GM19455 (cell line): ENCODE measurements around the gene TIE1.
"Not testable (repeated sequence)": the region's sequence is repeated elsewhere in the genome, so short reads cannot be mapped to it uniquely, and the experiment has no call there.

Experiments used
- ATAC-seq: cut with Tn5 transposase; IDR thresholded peaks from one replicate; pipeline ENCODE4 v1.9.1; 2021; ENCODE audit not compliant: unreplicated experiment

TIE1 gene

DNA sequence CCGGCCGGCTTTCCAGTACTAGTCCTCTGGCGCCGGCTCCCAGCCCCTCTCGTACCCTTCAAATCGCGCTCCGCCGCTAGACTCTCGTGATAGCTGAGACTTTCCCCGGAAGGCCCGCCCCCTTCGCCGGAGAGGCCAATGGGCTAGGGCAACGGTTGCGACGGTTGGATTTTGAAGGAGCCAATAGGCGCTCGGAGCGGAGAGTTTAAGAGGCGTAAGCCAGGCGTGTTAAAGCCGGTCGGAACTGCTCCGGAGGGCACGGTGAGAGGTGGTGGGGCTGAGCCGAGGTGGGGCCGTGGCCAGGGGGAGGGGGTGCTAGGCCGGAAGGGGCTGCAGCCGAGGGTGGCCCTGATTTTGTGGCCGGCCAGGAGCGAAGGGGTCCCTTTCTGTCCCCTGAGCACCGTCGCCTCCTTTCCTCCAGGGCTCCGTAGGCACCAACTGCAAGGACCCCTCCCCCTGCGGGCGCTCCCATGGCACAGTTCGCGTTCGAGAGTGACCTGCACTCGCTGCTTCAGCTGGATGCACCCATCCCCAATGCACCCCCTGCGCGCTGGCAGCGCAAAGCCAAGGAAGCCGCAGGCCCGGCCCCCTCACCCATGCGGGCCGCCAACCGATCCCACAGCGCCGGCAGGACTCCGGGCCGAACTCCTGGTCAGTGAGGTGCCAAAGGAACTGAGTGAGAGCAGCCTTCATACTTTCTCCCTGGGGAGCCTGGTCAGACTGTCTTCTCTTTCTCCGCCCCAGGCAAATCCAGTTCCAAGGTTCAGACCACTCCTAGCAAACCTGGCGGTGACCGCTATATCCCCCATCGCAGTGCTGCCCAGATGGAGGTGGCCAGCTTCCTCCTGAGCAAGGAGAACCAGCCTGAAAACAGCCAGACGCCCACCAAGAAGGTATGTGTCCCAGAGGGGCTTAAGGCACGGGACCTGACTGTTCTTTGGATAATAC lies 58.2 kb downstream of the TIE1 start, which contains the start of gene CDC20:
TSS of gene CDC20 (plus strand) at position 236 of the 948 bp plus-strand sequence. CDS start at position 471, 235 bp downstream.
- peak; percentile 91 for ATAC-seq

DNA sequence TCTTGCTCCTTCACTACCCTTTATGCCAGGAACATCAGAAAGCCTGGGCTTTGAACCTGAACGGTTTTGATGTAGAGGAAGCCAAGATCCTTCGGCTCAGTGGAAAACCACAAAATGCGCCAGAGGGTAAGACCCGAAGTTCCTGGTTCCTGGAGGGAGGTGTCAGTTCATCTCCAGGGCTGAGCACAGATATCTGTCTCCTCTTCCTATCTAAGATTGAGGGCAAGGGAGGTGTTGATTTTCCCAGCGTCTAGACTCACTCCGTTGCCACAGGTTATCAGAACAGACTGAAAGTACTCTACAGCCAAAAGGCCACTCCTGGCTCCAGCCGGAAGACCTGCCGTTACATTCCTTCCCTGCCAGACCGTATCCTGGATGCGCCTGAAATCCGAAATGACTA lies 58.9 kb downstream of the TIE1 start:
- no peak for ATAC-seq

DNA sequence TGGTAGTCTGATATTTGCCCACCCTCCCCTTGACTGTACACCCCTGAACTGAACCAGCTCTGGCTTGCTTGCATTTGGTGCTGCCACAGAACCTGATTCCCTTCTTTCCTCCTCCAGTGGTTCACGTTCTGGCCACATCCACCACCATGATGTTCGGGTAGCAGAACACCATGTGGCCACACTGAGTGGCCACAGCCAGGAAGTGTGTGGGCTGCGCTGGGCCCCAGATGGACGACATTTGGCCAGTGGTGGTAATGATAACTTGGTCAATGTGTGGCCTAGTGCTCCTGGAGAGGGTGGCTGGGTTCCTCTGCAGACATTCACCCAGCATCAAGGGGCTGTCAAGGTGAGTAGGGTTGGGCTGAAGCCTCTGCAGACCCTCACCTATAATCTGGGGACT lies 59.8 kb downstream of the TIE1 start:
- no peak for ATAC-seq

DNA sequence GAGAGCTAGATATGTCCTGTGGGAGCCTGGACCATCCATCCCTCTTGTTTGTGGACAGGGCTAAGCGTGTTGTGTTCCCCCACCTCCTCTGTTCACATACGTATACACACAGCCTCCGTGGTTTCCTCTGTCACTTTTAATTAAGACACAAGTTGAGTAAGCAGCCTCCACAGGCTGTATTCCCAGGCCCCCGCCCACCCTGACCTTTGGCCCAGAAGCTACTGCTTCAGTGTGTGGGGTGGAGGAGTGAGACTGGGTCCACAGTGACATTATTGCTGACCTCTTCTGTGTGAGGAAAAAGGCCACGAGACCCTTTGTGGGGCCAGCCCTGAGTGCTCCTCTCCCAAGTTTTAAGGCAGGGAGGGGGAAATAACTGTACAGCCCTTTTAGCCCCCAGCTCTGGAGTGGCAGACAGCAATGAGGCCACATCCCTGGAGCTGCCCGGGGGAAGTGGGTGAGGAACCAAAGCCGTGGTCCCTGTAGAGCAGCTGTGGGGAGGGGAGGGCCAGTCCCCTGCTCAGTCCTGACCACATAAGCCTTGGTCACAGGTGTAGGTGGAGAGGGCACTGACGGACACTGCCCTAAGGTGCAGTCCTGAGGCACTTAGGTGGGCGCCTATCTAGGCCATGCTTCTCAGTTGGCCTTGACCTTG lies 62.6 kb downstream of the TIE1 start:
- no peak for ATAC-seq

DNA sequence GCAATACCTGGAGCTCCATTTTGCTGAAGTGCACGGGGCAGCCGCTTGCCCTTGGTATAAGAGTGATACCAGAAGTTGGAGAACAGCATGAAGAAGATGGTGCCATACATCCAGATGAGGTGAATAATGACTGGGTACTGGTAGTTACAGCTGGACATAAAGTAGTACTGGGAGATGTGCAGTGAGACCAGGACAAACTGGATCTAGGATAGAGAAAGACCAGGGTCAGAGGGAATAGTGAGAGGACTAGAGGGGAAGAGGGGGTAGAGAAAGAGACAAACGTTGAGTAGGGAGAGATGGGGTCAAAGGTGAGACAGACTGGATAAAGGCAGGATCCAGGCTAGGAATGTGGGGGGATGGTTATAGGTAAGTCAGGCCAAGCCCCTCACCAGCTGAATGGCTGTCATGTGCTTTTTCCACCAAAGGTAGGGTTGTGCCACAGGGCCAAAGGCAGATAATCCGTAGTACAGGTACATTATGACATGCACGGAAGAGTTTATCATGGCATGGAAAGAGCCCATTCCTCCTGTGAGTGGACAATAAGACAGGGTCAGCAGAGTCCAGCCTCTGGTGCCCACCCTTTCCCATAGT lies 63.2 kb downstream of the TIE1 start:
- no peak for ATAC-seq

DNA sequence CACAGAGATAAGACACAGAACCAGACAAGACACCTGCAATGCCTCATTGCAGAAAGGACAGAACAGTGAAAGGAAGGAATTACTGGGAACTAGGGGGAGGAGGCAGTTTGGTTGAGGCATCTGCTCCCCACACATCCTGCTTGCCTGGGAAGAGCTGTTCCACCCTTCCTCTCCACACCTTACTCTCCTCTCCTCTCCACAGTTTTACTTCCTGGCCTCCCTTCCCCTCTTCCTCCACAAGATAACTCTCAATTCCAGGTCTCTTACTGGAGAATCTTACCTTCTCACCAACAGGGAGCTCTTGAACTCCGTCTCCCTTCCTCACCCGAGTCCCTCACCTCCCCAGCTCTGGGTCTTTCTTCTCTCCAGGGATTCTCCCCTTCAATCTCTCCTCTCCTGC lies 64.9 kb downstream of the TIE1 start:
- ATAC-seq = no peak

DNA sequence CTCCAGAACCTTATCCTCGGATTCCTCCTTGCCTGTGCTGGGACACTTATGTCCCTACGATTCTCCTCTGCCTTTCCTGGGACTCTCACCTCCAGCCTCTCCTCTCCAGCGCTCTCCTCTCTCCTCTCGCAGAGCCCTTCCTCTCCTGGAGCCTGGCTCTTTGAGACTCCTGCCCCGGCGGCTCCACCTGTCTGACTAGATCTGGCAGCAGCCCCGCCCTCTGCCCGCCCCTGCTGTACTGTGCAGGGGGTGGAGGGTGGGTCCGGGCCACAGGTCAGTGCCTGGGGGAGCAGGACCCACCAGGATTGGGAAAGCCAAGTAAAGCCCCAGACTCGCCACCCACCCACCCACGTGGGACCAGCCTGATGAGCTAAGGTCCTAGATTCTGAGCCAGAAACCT lies 65.4 kb downstream of the TIE1 start:
- ATAC-seq = no peak

DNA sequence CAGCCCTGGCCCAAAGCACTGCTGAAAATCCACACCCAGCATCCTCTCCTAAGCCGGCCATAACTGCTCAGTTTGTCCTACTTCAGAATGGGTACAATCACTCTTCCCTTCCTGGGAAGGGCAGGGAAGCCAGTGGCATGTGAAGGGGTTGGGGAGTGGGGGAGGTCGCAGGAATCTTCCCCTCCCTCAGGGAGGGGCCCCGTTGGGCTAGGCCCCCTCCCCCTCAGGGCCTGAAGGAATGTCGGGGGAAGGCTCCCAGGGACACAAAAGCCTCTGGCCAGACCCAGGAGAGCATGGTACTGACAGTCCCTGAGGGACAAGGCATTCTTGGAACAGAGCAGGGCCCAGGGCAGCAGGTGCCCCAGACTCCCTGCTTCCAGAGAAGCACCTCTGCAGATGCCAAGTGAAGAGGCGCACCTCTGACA lies 65.8 kb downstream of the TIE1 start:
- no peak for ATAC-seq

DNA sequence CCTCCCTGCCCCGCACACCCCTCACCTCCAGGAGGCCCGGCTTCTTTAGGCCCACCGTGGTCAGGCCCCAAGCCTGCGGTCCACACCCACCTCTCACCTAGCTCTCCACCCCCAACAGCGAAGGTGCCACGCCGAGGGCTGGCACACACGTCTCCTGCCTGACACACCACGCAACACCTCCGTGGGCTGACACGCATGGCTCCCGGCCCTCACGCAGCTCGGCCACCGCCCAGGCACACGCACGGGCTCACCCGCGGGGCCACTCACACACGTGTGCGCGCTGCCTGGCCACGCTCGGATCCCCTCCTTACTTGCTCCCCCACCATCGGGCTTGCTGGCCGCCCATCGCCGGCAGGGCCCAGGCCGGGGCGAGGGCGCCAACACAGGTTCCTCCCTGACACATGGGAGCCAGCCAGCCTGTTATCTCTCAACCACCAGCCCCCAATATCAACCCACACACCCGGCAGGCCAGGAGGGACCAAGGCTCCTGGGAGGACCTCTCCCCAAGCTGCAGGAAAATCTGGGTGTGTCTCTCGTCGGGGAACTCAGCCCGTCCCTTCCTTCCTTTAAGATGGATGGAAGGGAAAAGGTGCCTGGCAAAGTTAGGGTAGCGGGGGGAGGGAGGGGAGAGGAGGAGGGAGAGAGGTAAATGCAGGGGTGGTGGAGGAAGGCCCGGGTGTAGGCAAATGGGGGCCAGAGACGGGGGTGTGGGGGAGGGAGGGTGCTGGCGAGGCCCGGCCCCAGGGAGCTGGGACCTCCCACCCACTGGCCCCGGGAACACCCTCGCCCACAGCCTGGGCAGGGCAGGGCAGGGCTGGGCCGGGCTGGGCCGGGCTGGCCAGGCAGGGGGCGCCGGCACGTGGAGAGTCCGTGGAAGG lies 66.5 kb downstream of the TIE1 start:
- ATAC-seq = peak; percentile 37

DNA sequence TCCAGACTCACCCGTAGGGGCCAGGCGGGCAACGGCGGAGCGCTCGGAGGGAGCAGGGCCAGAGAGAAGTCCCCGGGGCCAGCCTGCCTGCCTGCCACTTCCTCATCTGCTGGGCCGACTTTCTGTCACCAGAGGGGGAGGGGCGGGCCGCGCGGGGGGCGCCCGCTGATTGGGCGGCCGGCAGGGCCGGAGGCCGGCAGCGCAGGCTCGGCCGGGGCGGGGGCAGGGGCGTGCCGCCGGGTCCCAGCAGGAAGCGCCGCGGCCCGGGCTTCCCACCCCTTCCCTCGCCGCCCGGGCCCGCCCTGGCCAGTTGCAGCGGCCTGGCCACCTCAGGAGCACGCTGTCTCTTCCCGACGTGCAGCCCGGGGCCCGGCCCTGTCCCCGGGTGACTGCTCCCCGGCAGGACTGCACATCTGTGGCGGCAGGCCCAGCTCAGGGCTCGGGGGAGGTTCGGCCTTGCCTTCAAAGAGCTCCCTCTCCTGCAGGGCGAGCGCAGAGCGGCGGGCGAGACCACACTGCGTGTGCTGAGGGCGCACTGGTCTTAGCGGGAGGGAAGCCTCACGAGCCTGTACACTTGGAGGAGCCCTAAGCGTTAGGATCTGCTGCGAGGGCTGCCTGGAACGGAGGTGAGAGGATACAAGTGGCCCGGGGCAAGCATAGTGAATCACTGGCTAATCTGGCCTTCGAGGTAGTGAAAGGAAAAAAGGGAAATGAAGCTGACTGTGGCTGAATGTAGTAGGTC lies 67.3 kb downstream of the TIE1 start, which contains the start of gene ELOVL1:
TSS of gene ELOVL1 (minus strand) at position 108 of the 742 bp plus-strand sequence. CDS start 2,402 bp downstream, outside the sequence.
- ATAC-seq = peak; percentile 77

DNA sequence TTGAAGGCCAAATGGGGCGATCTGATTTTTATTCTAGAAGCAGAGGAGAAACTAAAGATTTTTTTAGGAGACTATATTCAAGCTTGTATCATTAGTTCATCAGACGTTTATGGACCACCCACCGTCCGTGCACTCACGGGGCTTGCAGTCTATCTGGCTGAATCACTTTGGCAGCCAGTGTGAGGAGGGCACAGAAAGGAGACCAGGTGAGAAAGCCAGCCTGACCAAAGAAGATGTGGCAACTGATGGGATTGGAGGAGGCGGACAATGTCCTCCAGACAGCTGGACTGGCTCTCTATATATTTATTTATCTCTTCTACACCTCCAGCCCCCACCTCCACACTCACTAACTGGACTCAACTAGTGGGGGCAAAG lies 67.9 kb downstream of the TIE1 start:
- ATAC-seq = no peak

DNA sequence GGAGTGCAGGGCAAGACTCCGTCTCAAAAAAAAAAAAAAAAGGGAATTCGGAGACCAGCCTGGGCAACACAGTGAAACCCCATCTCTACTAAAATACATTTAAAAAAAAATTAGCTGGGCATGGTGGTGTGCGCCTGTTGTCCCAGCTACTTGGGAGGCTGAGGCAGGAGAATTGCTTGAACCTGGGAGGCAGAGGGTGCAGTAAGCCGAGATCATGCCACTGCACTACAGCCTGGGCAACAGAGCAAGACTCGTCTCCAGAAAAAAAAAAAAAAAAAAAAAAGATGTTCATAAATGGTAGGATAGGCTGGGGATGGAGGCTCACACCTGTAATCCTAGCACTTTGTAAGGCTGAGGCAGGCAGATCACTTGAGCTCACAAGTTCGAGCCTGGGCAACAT lies 69.0 kb downstream of the TIE1 start:
- ATAC-seq = not testable (repeated sequence)

DNA sequence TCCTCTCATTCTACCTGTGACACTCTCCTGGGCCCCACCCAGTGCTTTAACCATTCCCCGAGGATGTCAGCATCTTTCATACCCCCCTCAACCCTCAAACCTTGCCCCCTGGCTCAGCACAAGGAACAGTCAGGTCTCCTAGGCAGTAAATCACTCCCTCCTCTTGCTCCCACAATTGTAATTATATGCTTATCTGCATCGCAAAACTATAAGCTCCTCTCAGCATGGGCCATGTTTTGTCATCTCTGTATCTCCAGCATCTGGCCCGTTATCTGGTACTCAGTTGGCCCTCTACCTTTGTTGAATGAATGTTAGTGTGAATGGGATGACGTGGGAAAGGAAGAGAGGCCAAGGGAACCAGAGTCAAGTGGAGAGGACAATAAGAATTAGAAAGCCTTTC lies 69.8 kb downstream of the TIE1 start:
- no peak for ATAC-seq

DNA sequence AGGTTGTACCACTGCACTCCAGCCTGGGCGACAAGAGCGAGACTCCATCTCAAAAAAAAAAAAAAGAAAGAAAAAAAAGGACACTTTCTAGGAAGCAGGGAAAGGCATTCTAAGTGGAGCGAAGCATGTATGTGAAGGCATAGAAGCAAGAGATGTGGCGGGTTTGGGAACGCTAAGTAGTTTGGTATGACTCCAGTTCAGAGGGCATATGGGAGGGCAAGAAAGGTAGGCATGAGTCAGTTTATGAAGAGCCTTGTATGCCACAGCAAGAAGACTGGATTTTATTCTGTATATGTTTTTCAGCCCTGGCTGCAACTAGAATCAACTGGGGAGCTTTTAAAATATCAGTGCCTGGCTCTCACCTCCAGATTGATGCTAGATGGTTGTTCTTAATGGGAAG lies 71.4 kb downstream of the TIE1 start:
- ATAC-seq = no peak
